T-helper 1 cell treated with Interleukin-12 subunit alpha and Interleukin-12 subunit beta and Interleukin-4 antibody, amounts not matched to agents 30 ng/mL and 1 ng/mL, for 36 hours (primary cell): ENCODE data around the gene MBTPS2. TPM values are rescaled to one million over a fixed set of nuclear protein-coding genes. Genes with fewer than 3 reads are reported as not detected.

ENCODE experiments used
- intact Hi-C: fragments of 100-400 bp; cut with micrococcal nuclease; formaldehyde crosslinking; loops from one replicate; pipeline ENCODE4 v1.15.1; 2024
- total RNA-seq: library from RNA; stranded (reverse); gene quantifications from 2 replicates; pipeline ENCODE4 v1.2.3, GENCODE V29; 2022

Gene MBTPS2
- total RNA-seq, 1 donor from 2014 or later = 10.7 TPM

DNA sequence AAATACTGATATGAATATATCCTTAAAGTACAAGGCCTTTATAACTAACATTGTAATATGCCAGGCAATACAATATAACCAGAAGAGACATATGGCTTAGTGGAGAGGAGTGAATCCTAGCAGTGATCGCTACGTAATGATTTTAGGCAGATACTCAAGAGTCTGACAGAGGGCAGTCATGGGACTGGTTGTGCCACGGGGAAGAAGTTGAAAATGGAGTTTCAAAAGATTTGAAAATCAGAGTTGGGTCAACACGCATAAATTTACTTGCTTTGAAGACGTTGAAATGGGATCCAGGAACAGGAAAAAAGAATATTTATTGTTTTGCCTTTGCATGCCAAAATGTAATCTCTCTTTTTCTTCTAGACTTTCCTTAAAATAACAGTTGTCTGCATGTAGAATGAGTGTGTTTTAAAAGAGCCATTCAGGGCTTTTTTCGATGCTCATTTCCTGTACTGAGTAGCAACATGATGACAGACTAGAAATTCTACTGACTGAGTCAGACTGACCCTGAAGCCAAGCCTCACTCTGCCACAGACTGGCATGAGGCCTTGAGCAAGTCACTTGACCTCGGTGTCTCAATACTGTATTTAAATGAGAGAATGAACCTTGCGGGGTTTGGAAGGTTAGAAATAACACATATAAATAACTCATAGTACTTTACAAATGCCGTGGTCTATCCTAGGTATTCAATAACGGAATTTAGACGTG lies 93.0 kb downstream of the MBTPS2 start:
- intact Hi-C loops = no loop called here

DNA sequence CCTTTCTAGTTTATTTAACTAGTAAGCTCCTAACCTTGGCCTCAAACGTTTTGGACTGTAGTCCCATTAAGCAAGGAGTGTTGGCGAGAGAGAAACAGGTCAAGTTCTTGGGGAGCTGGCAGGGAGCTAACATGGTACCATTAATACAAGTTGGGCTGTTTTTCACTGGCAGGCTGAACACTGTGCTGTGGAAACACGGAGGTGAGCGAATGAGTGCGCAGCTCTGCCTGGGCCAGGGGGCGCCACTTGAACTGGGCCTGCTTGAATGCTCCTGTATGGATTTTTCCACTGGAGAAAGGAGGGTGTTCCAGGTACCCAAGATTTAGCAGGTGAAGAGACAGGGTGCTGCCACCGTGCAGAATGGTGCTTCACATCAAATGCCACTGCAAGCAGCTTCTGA lies 93.7 kb downstream of the MBTPS2 start:
- intact Hi-C loops = no loop called here

DNA sequence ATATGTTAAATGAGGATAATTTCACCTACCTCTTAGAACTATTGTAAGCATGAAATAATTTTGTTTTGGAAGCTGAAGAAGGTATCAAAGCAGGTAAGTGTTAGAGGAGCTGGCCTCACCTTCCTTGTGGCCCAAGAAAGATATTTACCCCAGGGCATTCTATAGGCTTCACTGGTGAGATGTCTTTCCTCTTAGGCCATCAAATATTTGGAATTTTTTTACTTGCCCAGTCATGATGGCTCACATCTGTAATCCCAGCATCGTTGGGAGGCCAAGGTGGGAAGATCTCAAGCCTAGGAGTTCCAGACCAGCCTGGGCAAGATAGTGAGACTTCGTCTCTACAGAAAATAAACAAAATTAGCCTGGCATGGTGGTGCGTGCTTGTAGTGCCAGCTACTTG lies 95.0 kb downstream of the MBTPS2 start:
- intact Hi-C loops = no loop called here

Other genes with a start within 250 kb of the MBTPS2 start
- gene KLHL34, start 181.3 kb upstream of the MBTPS2 start, total RNA-seq = 0.51 and 0.68 TPM in 2 replicates
- gene SMPX, start 81.5 kb upstream of the MBTPS2 start, total RNA-seq = not detected in 2 replicates
- 2.4 TPM in 2 replicates for gene YY2, start 16.4 kb downstream of the MBTPS2 start, total RNA-seq
- 46.0 and 46.3 TPM in 2 replicates for gene SMS, start 101.1 kb downstream of the MBTPS2 start, total RNA-seq
- gene PHEX, start 192.7 kb downstream of the MBTPS2 start, total RNA-seq = 0.17 and 0.34 TPM in 2 replicates